Adrenal gland (tissue), 12 donors: Measurements from ENCODE around the gene GALNT5. TPM values are rescaled to one million over a fixed set of nuclear protein-coding genes. Genes with fewer than 3 reads are reported as not detected.

ENCODE experiments used
- DNase-seq, 7 donors: peaks; one replicate each; pipeline ENCODE4 v3.0.0-alpha.2; 2019 to 2020
- H3K27ac ChIP-seq, 5 donors: fragments of 200-600 bp; sonication (generic) in 4 of 5; 1 replicate in 3 of 5; 2 replicates in 2 of 5; pipeline versions ENCODE4 v1.5.1 to v1.8.0; 2016 to 2020; ENCODE audit warnings: mild to moderate bottlenecking in 1 of 5
- H3K27me3 ChIP-seq: fragments of 200-600 bp; 2 replicates; pipeline ENCODE4 v1.8.0; 2021
- H3K36me3 ChIP-seq, 2 donors: fragments of 200-600 bp; replicated peaks in 1 of 2; 1 replicate in 1 of 2; 2 replicates in 1 of 2; pipeline versions ENCODE4 v1.5.1 to v1.8.0; 2018 to 2022
- H3K4me1 ChIP-seq, 2 donors: fragments of 200-600 bp; replicated peaks in 1 of 2; 1 replicate in 1 of 2; 2 replicates in 1 of 2; pipeline versions ENCODE4 v1.5.1 to v1.8.0; 2018 to 2021
- H3K4me3 ChIP-seq, 4 donors: fragments of 200-600 bp; sonication (generic) in 3 of 4; one replicate each; pipeline ENCODE4 v1.5.1; 2016 to 2018
- H3K9me3 ChIP-seq, 3 donors: fragments of 200-600 bp; sonication (generic) in 1 of 3; replicated peaks in 1 of 3; 1 replicate in 2 of 3; 2 replicates in 1 of 3; pipeline versions ENCODE4 v1.5.1 to v1.8.0; 2016 to 2021
- CTCF ChIP-seq, 6 experiments: fragments of 450-650 bp in 4 of 6; fragments of 200-600 bp in 2 of 6; sonication (generic) in 1 of 6; IDR thresholded peaks; 1 replicate in 5 of 6; 2 replicates in 1 of 6; pipeline versions ENCODE4 v1.5.1 to v1.8.0; 2016 to 2021; ENCODE audit warnings: antibody characterized with exemption in 6 of 6, mild to moderate bottlenecking in 2 of 6, moderate library complexity in 1 of 6
- POLR2A ChIP-seq, 2 donors: fragments of 450-650 bp; IDR thresholded peaks; one replicate each; pipeline ENCODE4 v1.6.1; 2017; ENCODE audit warnings: antibody characterized with exemption in 2 of 2, mild to moderate bottlenecking in 2 of 2, moderate library complexity in 1 of 2
- WGBS, 4 donors: extraction: QIAGEN DNeasy Blood & Tissue Kit in 2 of 4; methylation state at CpG; one replicate each; pipeline versions ENCODE4 v1.1.5 to v1.1.7; 2013 to 2017; 5-methylcytosine and 5-hydroxymethylcytosine counted together
- intact Hi-C, 2 donors: fragments of 100-400 bp; cut with DNase I; formaldehyde crosslinking; loops; one replicate each; pipeline versions ENCODE4 v1.14.1 to v1.15.0; 2022 to 2023
- polyA plus RNA-seq, 3 donors: library from polyadenylated mRNA; stranded (reverse); fragments of 200-250 nt in 2 of 3; fragments of 350-450 nt in 1 of 3; fragmentation: Illumina TruSeq in 1 of 3; extraction: RNeasy Lipid Tissue Mini Kit (QIAGEN cat#74804) in 1 of 3; gene quantifications; one replicate each; pipeline ENCODE4 v1.2.3, GENCODE V29; 2013 to 2014
- total RNA-seq, 9 donors: library from RNA; depleted of rRNA in 4 of 9; stranded (reverse); fragments of >200 nt in 4 of 9; fragments of 120-200 nt in 1 of 9; fragmentation: NEBNext Ultra II Directional in 1 of 9; extraction: Animal tissue kit (Norgen Biotek cat#: 25700) in 1 of 9; gene quantifications; one replicate each; pipeline versions ENCODE4 v1.1.0 to v1.2.4, GENCODE V29; 2013 to 2023
- donor health status: healthy with polysubstance abuse.
- donor health status: Bipolar disorder and iron deficiency.
- donor health status: DM: yes; HTN: yes; CAD: no.
- donor health status: DM: no; HTN: no; CAD: no.
- donor health status: DM: no; HTN: no; CAD: no.
- donor health status: DM: yes; HTN: yes; CAD: no.

GALNT5 gene
- total and polyA plus RNA-seq, 12 donors: under 0.01 to 0.22 (median 0.07) TPM; not detected in 3

DNA sequence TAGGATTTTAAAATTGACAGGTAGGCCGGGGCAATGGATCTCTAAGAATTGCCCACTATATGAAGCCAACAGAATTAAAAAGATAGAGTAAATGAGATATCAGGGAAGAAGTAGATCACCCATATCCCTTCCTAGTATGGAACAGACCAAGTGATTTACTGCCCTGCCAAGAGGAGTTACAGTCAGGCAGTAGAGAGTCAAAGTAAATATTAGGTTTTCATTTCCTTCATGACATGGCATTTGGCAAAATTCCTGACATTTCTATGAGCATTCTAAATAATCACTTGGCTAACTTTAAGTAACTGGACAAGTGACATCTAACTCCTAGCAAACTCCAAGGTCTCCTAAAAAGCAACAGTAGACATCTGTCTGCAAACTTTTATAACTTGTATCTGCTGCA lies 33.5 kb downstream of the GALNT5 start:
- H3K4me3 ChIP-seq: no peak overlapping the region
- TF ChIP-seq POLR2A (IDR thresholded peaks at IDR 0.05): no peak
- no peak for TF ChIP-seq CTCF (IDR thresholded peaks at IDR 0.05)
- H3K36me3 ChIP-seq: no peaks in the 10 kb centered on the region
- H3K9me3 ChIP-seq: no peaks in the 10 kb centered on the region
- no peaks in the 10 kb centered on the region for H3K27me3 ChIP-seq
- no peak for DNase-seq
- no peaks in the 10 kb centered on the region for H3K4me1 ChIP-seq
- intact Hi-C loops: no loop called here
- 84 to 94% (median 90%) methylated on average over 1 of the region's 1 CpG for WGBS, 4 donors
- H3K27ac ChIP-seq: no peak overlapping the region

GRCh38 chr2:157292853-157293252 lies 35.3 kb downstream of the GALNT5 start:
- intact Hi-C loops: no loop called here
- Histone ChIP-seq H3K36me3 (no peaks in the 10 kb centered on the region), H3K27me3 (no peaks in the 10 kb centered on the region), H3K4me3 (no peak overlapping the region), H3K4me1 (no peaks in the 10 kb centered on the region), H3K9me3 (no peaks in the 10 kb centered on the region), H3K27ac (no peak overlapping the region)
- DNase-seq: no peak
- 75 to 88% (median 87%) methylated on average over 4 to 5 of the region's 5 CpGs for WGBS, 4 donors
- TF ChIP-seq CTCF (IDR thresholded peaks at IDR 0.05) (no peak), POLR2A (IDR thresholded peaks at IDR 0.05) (no peak)

- no peak for DNase-seq
- H3K9me3 ChIP-seq: no peaks in the 10 kb centered on the region
- H3K4me1 ChIP-seq: no peaks in the 10 kb centered on the region
- H3K4me3 ChIP-seq: no peak overlapping the region
- no peak overlapping the region for H3K27ac ChIP-seq
- no peaks in the 10 kb centered on the region for H3K27me3 ChIP-seq
- intact Hi-C loops: no loop called here
- WGBS, 4 donors: 14 to 53% (median 41%) methylated on average over 1 of the region's 1 CpG
- no peaks in the 10 kb centered on the region for H3K36me3 ChIP-seq
- no peak for TF ChIP-seq POLR2A (IDR thresholded peaks at IDR 0.05)
- no peak for TF ChIP-seq CTCF (IDR thresholded peaks at IDR 0.05)
These were observed 39.0 kb downstream of the GALNT5 start for GRCh38 chr2:157296490-157296889.

- no peak overlapping the region for H3K27ac ChIP-seq
- intact Hi-C loops: no loop called here
- H3K4me3 ChIP-seq: no peak overlapping the region
- no peaks in the 10 kb centered on the region for H3K9me3 ChIP-seq
- H3K27me3 ChIP-seq: no peaks in the 10 kb centered on the region
- H3K36me3 ChIP-seq: no peaks in the 10 kb centered on the region
- WGBS, 4 donors: 82 to 93% (median 84%) methylated on average over 4 of the region's 4 CpGs
- H3K4me1 ChIP-seq: no peaks in the 10 kb centered on the region
- no peak for DNase-seq
- TF ChIP-seq POLR2A (IDR thresholded peaks at IDR 0.05) (no peak), CTCF (IDR thresholded peaks at IDR 0.05) (no peak)
These were observed 39.5 kb downstream of the GALNT5 start for GRCh38 chr2:157296958-157297357.
